ENCODE measurements around the gene NOL4L.

The NOL4L gene

GRCh38 chr20:32456869-32457478 is 128.2 kb downstream of the NOL4L start:
- no peak for DNase-seq (ENCODE audit: low read depth)

GRCh38 chr20:32455901-32456701 is 129.0 kb downstream of the NOL4L start:
- no peak for DNase-seq (ENCODE audit: low read depth)

GRCh38 chr20:32455171-32455900 is 129.8 kb downstream of the NOL4L start:
- DNase-seq (ENCODE audit: low read depth), result no peak

GRCh38 chr20:32454164-32455145 is 130.7 kb downstream of the NOL4L start:
- no peak for DNase-seq (ENCODE audit: low read depth)

- DNase-seq (ENCODE audit: low read depth), result no peak
These were observed 131.5 kb downstream of the NOL4L start for GRCh38 chr20:32453467-32454163.

GRCh38 chr20:32452776-32453466 is 132.2 kb downstream of the NOL4L start:
- no peak for DNase-seq (ENCODE audit: low read depth)

- DNase-seq (ENCODE audit: low read depth), result no peak
These were observed 133.3 kb downstream of the NOL4L start for GRCh38 chr20:32451682-32452461.

- DNase-seq (ENCODE audit: low read depth), result no peak
These were observed 133.8 kb downstream of the NOL4L start for GRCh38 chr20:32451340-32451681.

GRCh38 chr20:32450484-32451061 is 134.6 kb downstream of the NOL4L start:
- no peak for DNase-seq (ENCODE audit: low read depth)

GRCh38 chr20:32449890-32450401 is 135.2 kb downstream of the NOL4L start:
- DNase-seq (ENCODE audit: low read depth), result no peak

- no peak for DNase-seq (ENCODE audit: low read depth)
These were observed 135.9 kb downstream of the NOL4L start for GRCh38 chr20:32449057-32449889.

- DNase-seq (ENCODE audit: low read depth), result no peak
These were observed 136.7 kb downstream of the NOL4L start for GRCh38 chr20:32448306-32449056.

GRCh38 chr20:32447136-32448027 is 137.8 kb downstream of the NOL4L start:
- no peak for DNase-seq (ENCODE audit: low read depth)

GRCh38 chr20:32446301-32447100 is 138.6 kb downstream of the NOL4L start:
- DNase-seq (ENCODE audit: low read depth), result no peak

- no peak for DNase-seq (ENCODE audit: low read depth)
These were observed 139.4 kb downstream of the NOL4L start for GRCh38 chr20:32445539-32446273.

All from fibroblast of the conjunctiva (primary cell).